Right lobe of liver (tissue), 6 donors: ENCODE measurements around the gene CHD2. TPM values are rescaled to one million over a fixed set of nuclear protein-coding genes. Genes with fewer than 3 reads are reported as not detected.

ENCODE experiments used
- ATAC-seq, 4 donors: fragments of 200-7000 bp; cut with Tn5 transposase; one replicate each; pipeline ENCODE4 v1.9.1; 2020; ENCODE audit warnings: mild to moderate bottlenecking in 4 of 4, moderate library complexity in 4 of 4
- DNase-seq, 3 donors: peaks; one replicate each; pipeline ENCODE4 v3.0.0-alpha.2; 2020
- H3K27ac ChIP-seq, 3 donors: fragments of 200-600 bp; one replicate each; pipeline ENCODE4 v1.8.0; 2022
- H3K27me3 ChIP-seq, 2 donors: fragments of 200-600 bp; one replicate each; pipeline ENCODE4 v1.8.0; 2022
- H3K36me3 ChIP-seq, 4 donors: fragments of 200-600 bp; sonication (generic) in 1 of 4; one replicate each; pipeline versions ENCODE4 v1.5.1 to v1.8.0; 2017 to 2022; ENCODE audit warnings: control low read depth in 1 of 4
- H3K4me1 ChIP-seq, 4 donors: fragments of 200-600 bp; sonication (generic) in 1 of 4; one replicate each; pipeline versions ENCODE4 v1.5.1 to v1.8.0; 2017 to 2022; ENCODE audit warnings: control low read depth in 1 of 4
- H3K4me3 ChIP-seq, 3 donors: fragments of 200-600 bp; one replicate each; pipeline ENCODE4 v1.8.0; 2022
- H3K9me3 ChIP-seq, 4 donors: fragments of 200-600 bp; sonication (generic) in 1 of 4; one replicate each; pipeline versions ENCODE4 v1.5.1 to v1.8.0; 2017 to 2022; ENCODE audit warnings: control low read depth in 1 of 4
- CTCF ChIP-seq, 4 donors: fragments of 200-600 bp in 3 of 4; fragments of 450-650 bp in 1 of 4; IDR thresholded peaks; one replicate each; pipeline versions ENCODE4 v1.5.1 to v1.8.0; 2016 to 2022; ENCODE audit warnings: antibody characterized with exemption in 4 of 4, mild to moderate bottlenecking in 2 of 4
- POLR2A ChIP-seq: fragments of 450-650 bp; IDR thresholded peaks from one replicate; pipeline ENCODE4 v1.6.1; 2017; ENCODE audit warnings: antibody characterized with exemption, mild to moderate bottlenecking
- WGBS: methylation state at CpG from one replicate; pipeline ENCODE4 v1.1.6; 2018; ENCODE audit warnings: low coverage, low lambda C conversion rate; ENCODE audit not compliant: insufficient coverage; ENCODE audit errors: missing lambda C conversion rate; 5-methylcytosine and 5-hydroxymethylcytosine counted together
- intact Hi-C, 2 donors: fragments of 100-400 bp; cut with DNase I; formaldehyde crosslinking; loops; one replicate each; pipeline versions ENCODE4 v1.11.2 to v1.14.1; 2022
- total RNA-seq, 6 experiments: library from RNA; depleted of rRNA in 2 of 6; stranded (reverse); fragments of >200 nt in 2 of 6; fragmentation: NEBNext Ultra II Directional in 3 of 6; extraction: Animal tissue kit (Norgen Biotek cat#: 25700) in 3 of 6; gene quantifications; one replicate each; pipeline versions ENCODE4 v1.1.0 to v1.2.4, GENCODE V29; 2016 to 2023
- donor health status: DM: no; HTN: yes; CAD: no.
- donor health status: DM: no; HTN: no; CAD: no.
- donor health status: DM: no; HTN: no; CAD: no.
- donor health status: DM: no; HTN: yes; CAD: no.
- donor health status: DM: no; HTN: yes; CAD: no.

CHD2 gene
- total RNA-seq, 6 experiments from 2014 or later = 41.4 to 65.0 (median 56.6) TPM

GRCh38 chr15:92881802-92882696 lies 18.1 kb upstream of the CHD2 start:
- H3K9me3 ChIP-seq = no peaks in the 10 kb centered on the region
- H3K4me3 ChIP-seq = peak overlapping the region; percentile 6 to 54 (median 51)
- H3K27ac ChIP-seq = peak overlapping the region; percentile 79 to 100 (median 94)
- TF ChIP-seq POLR2A = peak; percentile 66
- no peak for TF ChIP-seq CTCF (IDR thresholded peaks at IDR 0.05)
- ATAC-seq = peak; percentile 86 to 95 (median 90)
- intact Hi-C loops = no loop called here
- H3K4me1 ChIP-seq = peaks cover 0 to 25% (median 4%) of the 10 kb centered on the region in 4 donors
- WGBS = 9% methylated on average over 19 of the region's 41 CpGs
- H3K36me3 ChIP-seq = peaks cover 0 to 18% (median 4%) of the 10 kb centered on the region in 4 donors
- DNase-seq = peak; percentile 98 to 99 (median 99)
- H3K27me3 ChIP-seq = no peaks in the 10 kb centered on the region

GRCh38 chr15:92882697-92883162 lies 17.4 kb upstream of the CHD2 start:
- Histone ChIP-seq H3K4me3 (peak overlapping the region; percentile 68 to 82 (median 76)), H3K9me3 (no peaks in the 10 kb centered on the region), H3K36me3 (peaks cover 0 to 25% (median 6%) of the 10 kb centered on the region in 4 donors), H3K27me3 (no peaks in the 10 kb centered on the region), H3K27ac (peak overlapping the region; percentile 99 to 100 (median 99)), H3K4me1 (peaks cover 0 to 30% (median 4%) of the 10 kb centered on the region in 4 donors)
- DNase-seq (no peak), ATAC-seq (peak in 2 of 4 donors; percentile 78 to 91)
- TF ChIP-seq CTCF (IDR thresholded peaks at IDR 0.05) = no peak
- TF ChIP-seq POLR2A = peak; percentile 93
- intact Hi-C loops = no loop called here
- WGBS = 0% methylated on average over 5 of the region's 67 CpGs

- Histone ChIP-seq H3K27me3 (no peaks in the 10 kb centered on the region), H3K36me3 (peaks cover 0 to 31% (median 6%) of the 10 kb centered on the region in 4 donors), H3K4me3 (peak overlapping the region; percentile 68 to 82 (median 76)), H3K9me3 (no peaks in the 10 kb centered on the region), H3K27ac (peak overlapping the region; percentile 99 to 100 (median 99)), H3K4me1 (peaks cover 0 to 35% (median 4%) of the 10 kb centered on the region in 4 donors)
- peak in 2 of 4 donors; percentile 1 to 2 for ATAC-seq
- TF ChIP-seq CTCF (IDR thresholded peaks at IDR 0.05) (no peak), POLR2A (no peak)
- DNase-seq = peak; percentile 44 to 64 (median 63)
- under 1% methylated on average over 24 of the region's 53 CpGs for WGBS
- intact Hi-C loops = no loop called here
Observed at GRCh38 chr15:92883163-92883875, 16.8 kb upstream of the CHD2 start.

GRCh38 chr15:92883876-92884435 lies 16.2 kb upstream of the CHD2 start:
- Histone ChIP-seq H3K36me3 (peaks cover 0 to 35% (median 6%) of the 10 kb centered on the region in 4 donors), H3K4me1 (peaks cover 0 to 36% (median 4%) of the 10 kb centered on the region in 4 donors), H3K27ac (peak overlapping the region; percentile 99 to 100 (median 99)), H3K27me3 (no peaks in the 10 kb centered on the region), H3K9me3 (no peaks in the 10 kb centered on the region), H3K4me3 (peak overlapping the region; percentile 68 to 82 (median 76))
- DNase-seq = no peak
- WGBS = 0% methylated on average over 12 of the region's 12 CpGs
- ATAC-seq = no peak
- TF ChIP-seq CTCF (IDR thresholded peaks at IDR 0.05) (no peak), POLR2A (no peak)
- intact Hi-C loops = no loop called here
